Fibroblast of skin of left biceps (primary cell): ENCODE data around the gene POLR2E.
"Not testable (repeated sequence)": the region's sequence is repeated elsewhere in the genome, so short reads cannot be mapped to it uniquely, and the experiment has no call there.

Experiments
- DNase-seq, 2 experiments: peaks; one replicate each; pipeline ENCODE4 v3.0.0-alpha.2; 2013; ENCODE audit warnings: low read depth in 2 of 2

Gene POLR2E

DNA sequence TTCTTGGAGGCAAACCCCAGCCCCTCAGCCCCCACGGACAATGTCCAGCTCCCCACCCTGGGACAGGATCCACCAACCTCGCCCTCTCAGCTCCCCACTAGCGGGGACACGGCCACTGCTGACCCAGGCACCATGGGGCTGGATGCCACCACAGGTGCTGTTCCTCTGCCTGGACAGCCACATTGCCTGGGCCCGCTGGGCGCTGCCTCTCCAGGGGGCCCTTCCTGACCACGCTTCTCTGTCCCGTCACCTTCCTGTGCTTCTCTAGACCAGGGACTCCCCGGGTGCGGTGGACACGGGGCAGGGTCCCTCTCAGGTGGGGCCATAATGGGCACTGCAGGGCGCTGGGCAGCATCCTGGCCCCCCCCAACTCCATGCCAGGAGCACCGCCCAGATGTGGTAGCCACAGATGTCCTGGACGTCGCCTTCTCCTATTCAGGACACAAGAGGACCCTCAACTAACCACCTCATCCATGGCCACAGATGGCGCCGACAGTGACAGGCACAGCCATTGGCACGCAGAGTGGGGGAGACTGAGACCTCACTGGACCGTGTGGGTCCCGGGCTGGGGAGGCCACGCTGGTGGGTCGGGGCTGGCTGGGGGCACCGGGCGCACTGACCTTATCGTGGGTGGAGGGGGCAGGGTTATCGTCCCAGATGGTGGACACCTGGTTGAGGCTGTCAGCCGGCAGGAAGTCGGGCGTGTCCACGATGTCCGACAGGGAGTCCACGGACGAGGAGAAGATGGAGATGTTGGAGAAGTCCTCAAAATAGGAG lies 32.0 kb upstream of the POLR2E start:
- DNase-seq, result no peak

DNA sequence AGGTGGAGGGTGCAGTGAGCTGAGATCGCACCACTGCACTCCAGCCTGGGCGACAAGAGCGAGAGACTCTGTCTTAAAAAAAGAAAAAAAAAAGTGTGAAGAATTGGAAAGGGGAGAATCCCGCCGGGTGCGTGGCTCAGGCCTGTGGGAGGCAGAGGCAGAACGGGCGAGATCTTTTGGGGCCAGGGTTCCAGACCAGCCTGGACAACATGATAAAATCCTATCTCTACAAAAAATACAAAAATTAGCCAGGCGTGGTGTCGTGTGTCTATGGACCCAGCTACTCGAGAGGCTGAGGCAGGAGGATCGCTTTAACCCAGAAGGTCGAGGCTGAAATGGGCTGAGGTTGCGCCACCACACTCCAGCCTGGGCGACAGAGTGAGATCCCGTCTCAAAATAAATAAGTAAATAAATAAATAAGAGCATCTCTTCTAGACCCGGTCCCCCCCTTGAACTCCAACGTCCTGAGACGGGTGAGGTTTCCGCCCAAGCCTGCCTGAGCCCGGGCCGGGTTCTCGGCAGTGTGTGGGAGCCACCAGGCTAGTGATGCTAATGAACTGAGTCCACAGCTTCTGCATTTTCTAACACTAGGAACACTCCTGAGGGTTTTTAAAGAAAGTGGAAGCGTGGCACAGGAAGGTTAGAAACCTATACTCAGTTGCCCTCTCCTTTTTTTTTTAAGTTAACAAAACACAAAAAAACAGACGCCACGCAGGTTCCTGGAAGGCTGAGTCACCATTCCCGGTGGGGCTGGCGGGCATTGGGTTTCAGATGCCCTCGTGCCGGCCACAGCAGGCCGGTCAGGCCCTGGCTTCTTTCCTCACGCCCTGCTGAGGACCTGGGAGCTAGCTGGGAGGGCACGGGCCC lies 30.7 kb upstream of the POLR2E start:
- no peak for DNase-seq

DNA sequence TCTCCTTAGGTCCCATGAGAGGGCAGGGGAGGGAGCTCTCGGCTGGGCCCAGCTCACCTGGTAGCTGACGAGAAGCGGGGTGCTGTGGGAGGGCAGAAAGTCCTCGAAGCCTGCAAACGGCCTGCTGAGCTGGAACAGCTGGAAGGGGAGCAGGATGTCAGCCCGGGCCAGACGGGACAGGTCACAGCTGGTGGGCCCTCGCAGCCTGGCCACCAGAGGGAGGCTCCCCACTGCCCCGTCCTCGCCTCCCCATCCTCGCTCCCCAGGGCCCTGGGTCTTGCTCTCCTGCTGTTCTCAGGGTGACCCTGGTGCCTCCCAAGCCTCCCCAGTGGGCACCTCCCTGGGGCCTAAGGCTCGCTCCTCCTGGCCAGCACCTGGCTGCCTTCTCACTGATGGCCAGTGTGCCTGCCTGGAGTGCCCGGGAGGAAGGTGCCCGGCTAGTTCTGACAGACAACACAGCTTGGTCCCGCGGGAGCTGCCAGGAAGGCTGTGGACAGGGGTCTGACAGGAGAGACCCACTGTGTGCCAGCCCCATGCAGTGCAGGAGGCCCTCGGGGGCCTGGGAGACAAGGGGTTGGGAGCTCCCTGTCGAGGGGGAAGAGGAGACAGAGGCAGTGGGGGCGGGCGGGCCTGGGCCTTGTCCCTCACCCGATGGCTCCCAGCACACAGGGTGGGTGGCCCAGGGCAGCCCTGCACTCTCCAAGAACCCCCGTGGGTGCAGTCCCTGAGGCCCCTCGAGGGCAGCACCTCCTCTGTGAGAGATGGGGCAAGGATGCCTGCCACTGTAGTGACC lies 28.9 kb upstream of the POLR2E start:
- no peak for DNase-seq

DNA sequence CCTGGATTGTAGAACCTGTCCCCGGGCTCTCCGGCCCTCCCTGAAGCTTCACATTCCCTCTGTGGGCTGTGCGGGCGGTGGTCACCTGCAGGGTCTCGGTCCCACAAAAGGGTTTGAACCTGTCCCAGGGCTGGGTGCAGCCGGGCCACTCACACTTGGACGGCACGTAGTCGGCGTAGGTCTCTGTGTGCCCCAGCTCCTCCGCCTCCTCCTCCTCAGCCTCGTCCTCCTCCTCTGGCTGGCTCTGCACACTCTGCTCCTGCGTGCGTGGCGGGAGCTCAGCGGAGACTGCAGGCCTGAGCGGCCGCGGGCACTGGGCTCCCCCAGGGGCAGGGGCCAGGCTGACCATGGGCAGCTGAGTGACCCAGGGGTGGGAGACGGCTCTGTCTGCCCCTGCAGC lies 28.2 kb upstream of the POLR2E start:
- DNase-seq, result no peak

DNA sequence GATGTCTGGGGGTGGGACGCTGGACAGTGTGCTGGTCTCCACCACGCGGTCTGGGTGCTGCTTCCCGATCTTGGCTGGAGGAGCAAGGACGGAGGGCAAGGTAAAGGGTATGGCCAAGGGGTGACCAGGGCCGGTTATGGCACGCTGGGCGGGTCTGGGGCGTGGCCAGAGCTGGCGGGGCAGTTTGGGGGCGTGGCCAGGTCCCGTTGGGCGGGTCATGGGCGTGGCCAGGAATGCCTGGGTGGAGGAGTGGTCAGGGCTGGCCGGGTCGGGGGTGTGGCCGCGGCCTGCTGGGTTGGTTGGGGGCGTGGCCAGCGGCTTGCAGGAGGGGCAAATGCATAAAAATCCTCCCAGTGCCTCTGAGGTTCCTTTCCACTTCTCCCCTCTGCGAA lies 27.8 kb upstream of the POLR2E start:
- DNase-seq, result no peak

DNA sequence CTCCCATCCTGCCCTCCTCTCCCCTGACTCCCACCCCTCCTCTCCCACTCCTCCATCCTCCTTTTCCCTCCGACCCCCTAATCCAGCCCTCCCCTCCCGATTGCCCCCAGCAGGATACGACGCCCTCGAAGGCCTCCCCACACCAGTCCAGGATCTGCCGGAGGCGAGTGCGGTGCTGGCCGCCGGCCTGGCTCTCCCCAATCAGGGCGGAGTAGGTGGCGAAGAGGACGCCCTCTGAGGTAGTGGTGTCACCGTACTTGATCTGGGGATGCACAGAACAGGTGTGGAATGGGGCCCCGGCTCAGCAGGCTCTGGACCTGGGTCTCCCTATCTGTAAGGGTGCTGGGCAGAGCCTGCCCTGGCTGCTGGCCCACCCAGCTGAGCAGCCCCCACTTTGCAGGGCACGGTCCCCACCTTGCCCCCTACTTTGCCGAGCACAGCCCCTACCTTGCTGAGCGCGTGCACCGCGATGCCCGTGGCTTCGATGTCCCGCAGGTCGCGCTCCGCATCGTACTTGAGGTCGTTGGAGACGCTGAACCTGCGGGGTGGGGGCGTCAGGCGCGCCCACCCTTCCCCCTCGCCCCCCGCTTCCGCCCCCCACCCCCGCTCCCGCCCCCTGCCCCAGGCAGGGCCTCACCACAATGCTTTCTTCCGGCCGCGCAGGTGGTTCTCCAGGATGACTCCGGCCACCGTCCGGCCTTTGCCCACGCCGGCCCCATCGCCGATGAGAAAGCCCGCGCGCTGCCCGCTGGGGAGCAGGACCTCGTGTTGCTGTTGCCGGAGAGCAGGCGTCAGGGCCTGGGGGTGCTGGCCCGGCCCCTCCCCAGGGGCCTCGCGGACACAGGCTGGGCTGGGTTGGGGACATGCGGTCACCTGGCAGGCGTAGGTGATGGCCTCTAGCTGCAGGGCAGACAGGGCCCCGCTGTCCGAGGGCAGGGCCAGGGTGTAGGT lies 27.1 kb upstream of the POLR2E start:
- DNase-seq, result no peak

DNA sequence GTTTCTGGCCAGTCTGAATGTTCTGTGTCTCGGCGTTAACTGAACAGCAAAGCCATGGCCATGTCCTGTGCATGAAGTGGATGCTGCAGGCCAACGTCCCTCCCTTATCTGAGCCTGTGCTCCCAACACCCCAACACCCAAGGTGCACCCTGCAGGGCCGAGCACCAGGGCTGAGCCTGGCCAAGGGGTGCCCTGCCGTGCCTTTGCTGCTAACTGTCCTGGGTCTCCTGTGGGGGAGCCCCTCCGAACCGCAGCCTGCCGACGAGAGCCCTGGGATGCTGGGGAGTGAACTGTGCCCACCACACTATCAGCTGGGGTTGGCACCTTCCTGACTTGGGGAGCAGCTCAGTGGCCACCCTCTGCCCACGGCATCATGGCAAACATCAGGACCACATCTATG lies 26.2 kb upstream of the POLR2E start:
- no peak for DNase-seq

DNA sequence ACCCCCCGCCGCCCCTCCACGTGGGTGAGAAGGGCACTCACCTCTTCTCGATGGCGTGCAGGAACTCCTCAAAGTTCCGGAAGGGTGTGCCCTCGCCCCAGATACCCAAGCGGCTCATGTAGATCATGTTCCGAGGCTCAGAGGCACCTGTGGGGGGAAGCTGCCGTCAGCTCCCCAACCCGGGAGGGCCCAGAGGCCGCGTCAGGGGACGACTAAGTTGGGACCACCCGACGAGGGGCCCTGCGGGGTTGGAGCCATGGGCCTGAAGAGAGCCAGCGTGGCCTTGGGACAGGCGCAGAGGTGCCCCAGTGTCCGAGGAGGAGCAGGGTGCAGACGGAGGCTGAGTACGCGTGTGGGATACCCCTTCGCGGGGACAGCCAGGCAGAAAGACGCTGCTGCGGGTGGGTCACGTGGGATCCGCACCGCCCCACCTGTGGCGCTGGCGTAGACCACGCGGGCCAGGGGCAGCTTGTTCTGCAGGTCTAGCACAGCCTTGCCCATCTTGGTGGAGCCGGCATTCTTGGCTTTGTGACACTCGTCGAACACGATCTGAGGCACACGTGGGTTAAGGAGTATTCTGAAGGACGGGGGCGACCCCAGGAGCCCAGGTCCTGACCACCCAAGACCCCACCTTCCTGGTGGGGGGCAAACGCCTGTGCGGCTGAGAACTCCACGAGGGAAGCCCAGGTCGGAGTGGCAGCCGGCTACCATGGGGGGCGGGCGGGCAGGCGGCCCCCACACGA lies 24.5 kb upstream of the POLR2E start:
- no peak for DNase-seq

DNA sequence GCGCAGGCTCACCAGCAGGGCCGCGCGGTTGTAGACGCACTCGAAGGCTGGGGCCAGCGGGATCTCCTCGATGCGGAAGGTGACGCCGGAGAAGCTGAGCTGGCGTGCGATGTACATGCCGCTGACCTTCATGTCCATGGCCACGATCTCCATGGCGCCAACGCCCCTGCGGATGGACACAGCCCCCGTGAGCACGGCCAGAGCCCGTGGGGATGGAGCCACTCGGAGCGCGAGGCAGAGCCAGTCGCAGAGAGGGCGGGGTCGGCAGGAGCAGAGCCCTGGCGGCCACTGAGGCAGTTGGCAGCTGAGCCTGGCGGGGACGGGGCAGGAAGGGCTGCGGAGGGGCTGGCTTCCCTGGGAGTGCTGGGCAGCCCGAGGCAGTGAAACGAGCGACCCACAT lies 23.8 kb upstream of the POLR2E start:
- DNase-seq, result no peak

DNA sequence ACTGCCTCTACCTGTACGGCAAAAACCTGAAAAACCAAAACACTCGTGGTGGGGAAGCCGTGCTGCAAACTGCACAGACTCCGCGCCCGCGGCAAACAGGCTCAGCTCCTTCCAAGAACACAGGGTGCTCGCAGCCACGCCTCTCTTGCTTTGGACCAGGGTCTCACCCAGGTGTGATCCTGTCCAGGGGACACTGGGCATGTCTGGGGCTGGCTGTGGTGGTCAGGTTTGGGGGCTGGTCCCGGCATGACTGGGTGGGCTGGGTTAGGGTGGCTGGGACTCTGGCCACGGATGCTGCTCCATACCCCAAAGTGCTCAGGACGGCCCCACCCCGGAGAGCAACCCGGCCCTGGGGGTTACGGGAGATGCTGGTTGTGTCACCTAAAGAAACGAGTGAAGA lies 22.5 kb upstream of the POLR2E start:
- no peak for DNase-seq

DNA sequence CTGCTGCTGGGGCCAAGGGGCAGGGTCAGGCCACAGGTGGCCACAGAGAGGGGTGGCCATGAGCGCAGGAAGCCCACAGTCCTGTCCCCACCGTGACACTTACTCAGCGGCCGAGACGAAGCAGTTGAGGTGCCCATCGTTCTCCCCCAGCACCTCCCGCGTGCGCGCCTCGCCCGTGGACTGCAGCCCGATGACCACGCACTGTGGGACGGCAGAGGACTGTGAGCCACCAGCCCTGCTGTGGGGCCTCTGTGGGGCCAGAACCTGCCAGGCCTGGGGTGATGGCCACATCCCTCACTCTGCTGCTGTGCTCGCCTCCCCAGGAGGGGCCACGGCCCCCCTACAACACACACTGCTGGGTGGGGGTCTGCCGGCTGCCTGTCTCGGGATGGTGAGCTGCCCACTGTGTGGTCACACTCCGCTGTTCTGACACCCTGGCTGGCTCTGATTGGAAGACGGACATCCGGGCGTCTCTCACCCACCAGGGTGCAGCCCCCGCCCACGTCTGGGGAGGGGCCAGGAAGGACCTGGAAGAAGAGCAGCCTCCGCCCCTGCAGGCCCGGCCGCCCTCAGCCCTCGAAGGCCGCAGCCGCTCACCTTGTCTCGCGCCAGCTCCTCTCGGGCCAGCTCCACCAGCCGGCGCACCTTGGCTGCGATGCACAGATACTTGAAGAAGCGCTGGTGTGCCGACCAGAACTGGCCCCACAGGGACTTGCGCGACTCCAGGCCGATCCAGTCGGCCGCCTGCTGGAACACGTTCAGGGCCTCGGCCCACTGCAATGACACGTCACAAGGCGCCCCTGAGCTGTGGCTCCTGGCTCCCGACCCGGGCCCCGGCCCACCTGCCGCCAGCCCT lies 21.8 kb upstream of the POLR2E start:
- DNase-seq, result no peak

DNA sequence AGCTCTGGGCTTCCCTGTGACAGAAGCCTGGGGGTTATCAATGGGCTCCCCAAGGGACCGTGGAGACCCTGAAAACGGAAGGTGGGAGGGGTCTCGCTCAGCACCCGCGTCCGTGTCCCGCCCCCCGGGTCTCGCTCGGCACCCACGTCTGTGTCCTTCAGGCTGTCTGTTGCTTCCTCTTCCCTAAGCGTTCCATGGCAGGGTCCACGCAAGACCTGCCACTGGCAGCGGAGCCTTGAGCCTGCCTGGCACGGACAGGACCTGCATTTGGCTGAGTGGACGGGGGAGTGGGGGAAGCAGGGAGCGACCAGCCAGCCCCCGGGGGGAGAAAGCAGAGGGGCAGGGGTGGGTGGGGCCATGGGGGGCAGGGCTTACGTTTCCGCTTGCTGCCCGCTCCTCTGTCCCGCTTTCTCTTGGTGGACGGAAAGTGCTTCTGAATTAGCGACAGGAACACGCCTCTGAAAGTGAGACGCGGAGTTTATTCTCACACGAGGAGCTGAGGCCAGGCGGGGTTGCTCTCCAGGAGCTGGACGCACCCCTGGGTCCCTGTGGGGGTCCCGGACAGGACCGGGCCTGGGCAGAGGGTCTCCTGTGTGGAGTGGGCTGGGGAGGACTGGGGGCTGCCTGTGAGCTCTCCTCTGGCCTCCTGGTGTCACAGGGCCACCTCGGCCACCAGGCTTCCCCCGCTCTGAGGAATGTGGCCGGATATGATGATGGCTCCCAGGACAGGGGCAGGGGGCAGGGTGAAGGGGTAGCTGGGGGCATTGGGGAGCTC lies 20.7 kb upstream of the POLR2E start:
- no peak for DNase-seq

DNA sequence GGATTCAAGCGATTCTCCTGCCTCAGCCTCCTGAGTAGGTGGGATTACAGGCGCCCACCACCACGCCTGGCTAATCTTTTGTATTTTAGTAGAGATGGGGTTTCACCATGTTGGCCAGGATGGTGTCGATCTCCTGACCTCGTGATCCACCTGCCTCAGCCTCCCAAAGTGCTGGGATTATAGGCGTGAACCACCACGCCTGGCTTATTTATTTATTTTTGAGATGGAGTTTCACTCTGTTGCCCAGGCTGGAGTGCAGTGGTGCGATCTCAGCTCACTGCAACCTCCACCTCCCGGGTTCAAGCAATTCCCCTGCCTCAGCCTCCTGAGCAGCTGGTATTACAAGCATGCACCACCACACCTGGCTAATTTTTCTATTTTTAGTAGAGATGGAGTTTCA lies 19.6 kb upstream of the POLR2E start:
- DNase-seq, result not testable (repeated sequence)

DNA sequence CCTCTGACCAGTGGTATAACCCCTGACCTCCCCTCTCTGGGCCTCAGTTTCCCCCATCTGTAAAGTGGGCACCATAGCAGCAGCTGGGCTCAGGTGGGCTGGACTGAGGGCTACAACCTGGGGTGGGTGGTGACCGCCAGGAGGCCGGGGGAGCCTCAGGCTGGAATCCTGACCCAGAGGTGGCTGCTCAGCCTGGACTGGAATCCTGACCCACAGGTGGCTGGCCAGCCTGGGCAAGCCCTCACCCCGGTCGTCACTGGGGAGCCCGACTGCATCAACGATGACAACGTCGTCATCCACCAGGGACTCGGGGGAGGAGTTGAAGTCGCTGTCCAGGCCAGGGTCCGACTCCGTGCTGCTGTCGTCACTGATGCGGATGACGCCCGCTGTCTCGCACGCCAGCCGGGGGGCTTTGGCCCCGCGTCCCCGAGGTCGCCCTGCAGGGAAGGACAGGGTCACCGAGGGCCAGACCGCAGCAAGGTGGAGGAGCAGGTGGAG lies 18.9 kb upstream of the POLR2E start:
- no peak for DNase-seq

DNA sequence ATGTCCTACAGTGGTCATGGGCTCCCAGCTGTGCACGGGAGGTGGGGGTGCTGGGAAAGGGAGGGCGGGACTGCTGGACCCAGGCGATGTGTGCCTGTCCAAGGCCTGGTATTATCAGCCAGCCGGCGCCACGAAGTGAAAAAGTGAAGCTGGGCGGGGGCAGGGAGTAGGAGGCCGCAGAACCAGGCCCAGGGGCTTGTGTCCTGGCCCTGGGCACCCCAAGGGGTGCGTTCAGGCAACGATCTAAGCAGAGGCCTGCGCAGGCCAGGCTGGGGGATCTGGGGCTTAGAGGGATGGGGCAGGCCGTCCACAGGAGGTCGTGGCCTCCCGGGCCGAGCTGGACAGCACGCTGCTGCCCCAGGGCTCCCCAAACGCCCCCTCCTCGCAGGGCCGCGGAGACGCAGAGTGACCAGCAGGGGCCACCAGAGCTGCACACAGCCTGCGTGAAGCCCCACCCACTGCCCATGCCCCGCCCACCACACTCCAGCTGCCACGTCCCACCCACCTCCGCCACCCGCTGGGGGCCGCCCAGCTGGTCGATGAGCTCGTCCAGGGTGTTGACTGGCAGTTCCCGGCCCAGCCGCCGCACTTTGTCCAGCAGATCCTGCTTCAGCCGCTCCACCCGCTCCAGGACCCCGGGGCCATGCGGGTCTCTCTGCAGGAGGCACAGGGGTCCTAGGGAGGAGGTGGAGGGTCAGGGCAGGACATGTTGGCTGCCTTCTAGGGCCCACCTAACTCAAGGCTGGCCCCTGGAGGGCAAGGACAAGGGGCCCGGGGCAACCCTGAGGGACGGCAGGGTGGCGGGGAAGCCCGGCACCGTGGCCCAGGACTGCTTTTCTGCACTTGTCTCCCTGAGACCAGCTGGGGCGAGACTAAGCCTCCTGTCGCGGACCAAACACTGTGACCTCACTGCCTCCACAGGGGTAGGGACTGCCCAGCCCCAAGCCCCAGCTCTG lies 18.1 kb upstream of the POLR2E start:
- peak; percentile 67 to 73 for DNase-seq

DNA sequence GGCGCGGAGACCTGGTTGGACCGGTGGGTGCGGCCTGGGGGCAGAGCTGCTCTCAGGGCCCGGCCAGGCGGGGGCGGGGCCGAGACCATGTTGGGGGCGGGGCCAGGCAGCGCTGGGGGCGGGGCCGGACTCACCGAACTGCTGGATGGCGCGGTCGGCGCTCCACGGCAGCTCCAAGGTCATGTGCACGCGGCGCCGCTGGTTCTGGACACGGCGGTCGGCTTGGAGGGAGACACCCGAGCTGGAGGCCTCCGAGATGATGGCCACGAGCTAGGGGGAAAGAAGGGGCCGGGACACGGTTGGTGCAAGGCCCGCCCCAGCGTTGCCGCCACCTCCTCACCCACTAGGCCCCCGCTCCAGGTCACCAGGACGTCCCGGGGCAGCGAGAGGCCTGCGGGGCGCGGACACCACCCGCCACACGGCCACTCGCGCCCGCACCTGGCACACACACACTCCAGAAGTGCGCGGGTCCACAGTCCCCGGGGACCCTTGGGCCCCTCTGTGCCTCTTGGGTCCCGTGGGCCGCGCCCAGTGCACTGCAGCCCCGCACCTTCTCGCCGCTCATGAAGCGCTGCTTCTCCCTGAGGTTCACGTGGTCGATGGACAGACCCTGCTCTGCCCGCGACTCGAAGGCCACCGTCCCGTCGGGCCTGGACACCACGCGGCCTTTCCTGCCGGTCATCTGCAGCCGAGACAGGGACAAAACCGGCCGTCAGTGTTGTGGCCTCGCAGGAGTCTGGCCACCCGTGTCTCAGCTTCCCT lies 17.3 kb upstream of the POLR2E start:
- no peak for DNase-seq
